ENCODE results near the gene RERE.

RERE gene

GRCh38 chr1:8664887-8665286, 152.6 kb downstream of the RERE start:
- DNase-seq (ENCODE audit: low read depth): no peak

- DNase-seq (ENCODE audit: low read depth): no peak
Measured at GRCh38 chr1:8663915-8664329, 153.5 kb downstream of the RERE start.

- DNase-seq (ENCODE audit: low read depth): no peak
Measured at GRCh38 chr1:8663090-8663802, 154.2 kb downstream of the RERE start.

GRCh38 chr1:8662380-8663072, 154.9 kb downstream of the RERE start:
- DNase-seq (ENCODE audit: low read depth): no peak

- no peak for DNase-seq (ENCODE audit: low read depth)
Measured at GRCh38 chr1:8661185-8662110, 156.0 kb downstream of the RERE start.

- DNase-seq (ENCODE audit: low read depth): no peak
Measured at GRCh38 chr1:8660411-8660828, 157.0 kb downstream of the RERE start.

GRCh38 chr1:8659593-8659992, 157.8 kb downstream of the RERE start:
- no peak for DNase-seq (ENCODE audit: low read depth)

GRCh38 chr1:8653878-8654277, 163.6 kb downstream of the RERE start:
- no peak for DNase-seq (ENCODE audit: low read depth)

GRCh38 chr1:8652467-8653046, 164.9 kb downstream of the RERE start:
- DNase-seq (ENCODE audit: low read depth): no peak

- DNase-seq (ENCODE audit: low read depth): no peak
Measured at GRCh38 chr1:8651962-8652361, 165.5 kb downstream of the RERE start.

- no peak for DNase-seq (ENCODE audit: low read depth)
Measured at GRCh38 chr1:8651236-8651890, 166.1 kb downstream of the RERE start.

GRCh38 chr1:8649875-8650274, 167.6 kb downstream of the RERE start:
- no peak for DNase-seq (ENCODE audit: low read depth)

- no peak for DNase-seq (ENCODE audit: low read depth)
Measured at GRCh38 chr1:8649027-8649426, 168.4 kb downstream of the RERE start.

- DNase-seq (ENCODE audit: low read depth): no peak
Measured at GRCh38 chr1:8646996-8647395, 170.4 kb downstream of the RERE start.

- DNase-seq (ENCODE audit: low read depth): no peak
Measured at GRCh38 chr1:8646189-8646588, 171.3 kb downstream of the RERE start.

GRCh38 chr1:8643542-8644536, 173.6 kb downstream of the RERE start:
- no peak for DNase-seq (ENCODE audit: low read depth)

- DNase-seq (ENCODE audit: low read depth): no peak
Measured at GRCh38 chr1:8642114-8642513, 175.3 kb downstream of the RERE start.

GRCh38 chr1:8641377-8641997, 176.0 kb downstream of the RERE start:
- DNase-seq (ENCODE audit: low read depth): no peak

GRCh38 chr1:8640950-8641349, 176.5 kb downstream of the RERE start:
- DNase-seq (ENCODE audit: low read depth): no peak

- DNase-seq (ENCODE audit: low read depth): no peak
Measured at GRCh38 chr1:8639148-8639547, 178.3 kb downstream of the RERE start.

Data from stimulated activated CD8-positive, alpha-beta memory T cell treated with anti-CD3 and anti-CD28 coated beads, Interleukin-12 subunit alpha, Interleukin-12 subunit beta, amount 100 ng/mL, for 4 hours (primary cell).